Heart left ventricle (tissue), 16 donors: ENCODE data around the gene CUEDC2. TPM values are rescaled to one million over a fixed set of nuclear protein-coding genes. Genes with fewer than 3 reads are reported as not detected.

Source experiments
- ATAC-seq, 4 donors: fragments of 200-7000 bp; cut with Tn5 transposase; one replicate each; pipeline ENCODE4 v1.9.1; 2020 to 2022; ENCODE audit warnings: moderate library complexity in 4 of 4, mild to moderate bottlenecking in 3 of 4, moderate number of reproducible peaks in 1 of 4
- DNase-seq, 5 donors: peaks; one replicate each; pipeline ENCODE4 v3.0.0-alpha.2; 2020
- H3K27ac ChIP-seq, 12 donors: fragments of 200-600 bp; sonication (generic) in 4 of 12; one replicate each; pipeline versions ENCODE4 v1.5.0 to v1.8.0; 2016 to 2022; ENCODE audit warnings: mild to moderate bottlenecking in 2 of 12
- H3K27me3 ChIP-seq, 9 donors: fragments of 200-600 bp; sonication (generic) in 2 of 9; one replicate each; pipeline versions ENCODE4 v1.5.1 to v1.8.0; 2016 to 2022; ENCODE audit warnings: mild to moderate bottlenecking in 3 of 9
- H3K36me3 ChIP-seq, 9 donors: fragments of 200-600 bp; sonication (generic) in 2 of 9; one replicate each; pipeline versions ENCODE4 v1.5.0 to v1.8.0; 2018 to 2022; ENCODE audit warnings: mild to moderate bottlenecking in 2 of 9
- H3K4me1 ChIP-seq, 12 donors: fragments of 200-600 bp; sonication (generic) in 4 of 12; one replicate each; pipeline versions ENCODE4 v1.5.0 to v1.8.0; 2016 to 2022; ENCODE audit warnings: mild to moderate bottlenecking in 3 of 12
- H3K4me3 ChIP-seq, 12 donors: fragments of 200-600 bp; sonication (generic) in 4 of 12; one replicate each; pipeline versions ENCODE4 v1.5.0 to v1.8.0; 2017 to 2022; ENCODE audit warnings: mild to moderate bottlenecking in 9 of 12, moderate library complexity in 4 of 12
- H3K9me3 ChIP-seq, 12 donors: fragments of 200-600 bp; sonication (generic) in 4 of 12; one replicate each; pipeline versions ENCODE4 v1.5.0 to v1.8.0; 2016 to 2022; ENCODE audit warnings: mild to moderate bottlenecking in 1 of 12
- POLR2A ChIP-seq, 2 donors: fragments of 450-650 bp; IDR thresholded peaks; one replicate each; pipeline ENCODE4 v1.6.1; 2017; ENCODE audit warnings: antibody characterized with exemption in 2 of 2, mild to moderate bottlenecking in 2 of 2, moderate library complexity in 2 of 2
- whole genome bisulfite sequencing, 4 donors: extraction: QIAGEN DNeasy Blood & Tissue Kit in 2 of 4; methylation state at CpG; one replicate each; pipeline versions ENCODE4 v1.1.5 to v1.1.7; 2013 to 2018; 5-methylcytosine and 5-hydroxymethylcytosine counted together
- intact Hi-C, 10 donors: fragments of 100-400 bp; cut with DNase I; formaldehyde crosslinking; loops; one replicate each; pipeline versions ENCODE4 v1.11.1 to v1.14.2; 2022
- polyA plus RNA-seq, 2 donors: library from polyadenylated mRNA; stranded (reverse); fragments of 200-250 nt; gene quantifications; one replicate each; pipeline ENCODE4 v1.2.3, GENCODE V29; 2013
- total RNA-seq, 9 donors: library from RNA; depleted of rRNA in 2 of 9; stranded (reverse); fragments of >200 nt in 2 of 9; fragmentation: NEBNext Ultra II Directional in 3 of 9; extraction: Animal tissue kit (Norgen Biotek cat#: 25700) in 3 of 9; gene quantifications; one replicate each; pipeline versions ENCODE4 v1.1.0 to v1.2.4, GENCODE V29; 2016 to 2023
- TF ChIP-seq, protein P1 (sequence below), 12 donors: fragments of 200-600 bp; sonication (generic) in 4 of 12; IDR thresholded peaks; one replicate each; pipeline versions ENCODE4 v1.5.0 to v1.8.0; 2018 to 2022; ENCODE audit warnings: antibody characterized with exemption in 12 of 12, mild to moderate bottlenecking in 5 of 12
- donor health status: ischemic (EF 13 %, LVEDD 7.1; RV severe dilation, severe dysfunction).
- donor health status: healthy with polysubstance abuse.
- donor health status: DM: no; HTN: yes; CAD: no.
- donor health status: DM: no; HTN: no; CAD: no.
- donor health status: ischemic (EF 25% LVEDD 6.9; RV normal size, moderate dysfunction).
- donor health status: ischemic (EF 25% LVEDD 5.7; RV mildly dilated, moderate dysfunction).
- donor health status: healthy.
- donor health status: DM: yes; HTN: yes; CAD: no.
- donor health status: ischemic (EF 35%, LVEDD 5.7; RV mildly dilated, moderate dysfunction).
- donor health status: nonischemic (EF 11% LVEDD 7.7; RV severe dilation, severe dysfunction).
- donor health status: DM: yes; HTN: yes; CAD: no.
- donor health status: PGD.
- donor health status: ischemic (EF 29% LVEDD 5.4; RV normal size, mild dysfunction).
- donor health status: nonischemic (EF 23%, LVEDD 6.1; RV moderate dilation, normal function).

CUEDC2 gene
- total and polyA plus RNA-seq, 11 donors, result 62.0 to 107 (median 79.2) TPM

DNA sequence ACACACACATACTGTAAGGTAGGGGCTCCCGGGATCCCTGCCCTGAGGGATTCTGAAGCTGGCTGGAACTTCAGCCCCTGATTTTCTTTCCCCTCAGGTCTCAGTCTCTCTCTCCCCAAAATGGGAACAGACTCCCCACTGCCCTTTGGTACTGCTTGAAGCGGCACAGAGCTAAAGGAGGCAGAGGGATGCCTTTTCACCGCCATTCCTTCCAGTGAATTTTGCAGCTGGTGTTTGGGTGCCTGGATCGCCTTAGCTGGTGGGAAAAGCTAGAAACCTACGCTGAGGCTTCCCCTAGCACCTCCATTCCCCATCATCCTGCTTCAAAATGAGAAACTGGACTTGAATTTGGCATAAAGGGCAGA is 2.7 kb upstream of the CUEDC2 start:
- WGBS, 4 donors, result 29 to 45% (median 35%) methylated on average over 5 of the region's 5 CpGs
- H3K4me1 ChIP-seq, result peaks cover 0 to 64% (median 12%) of the 10 kb centered on the region in 12 donors
- ATAC-seq (no peak), DNase-seq (no peak)
- no peaks in the 10 kb centered on the region for H3K36me3 ChIP-seq
- intact Hi-C loops, result no loop called here
- H3K9me3 ChIP-seq, result no peaks in the 10 kb centered on the region
- H3K27me3 ChIP-seq, result peaks cover 0 to 12% (median 0%) of the 10 kb centered on the region in 9 donors
- peak overlapping the region in 5 of 12 donors; percentile 0 to 57 (median 37) for H3K4me3 ChIP-seq
- TF ChIP-seq, protein P1, sequence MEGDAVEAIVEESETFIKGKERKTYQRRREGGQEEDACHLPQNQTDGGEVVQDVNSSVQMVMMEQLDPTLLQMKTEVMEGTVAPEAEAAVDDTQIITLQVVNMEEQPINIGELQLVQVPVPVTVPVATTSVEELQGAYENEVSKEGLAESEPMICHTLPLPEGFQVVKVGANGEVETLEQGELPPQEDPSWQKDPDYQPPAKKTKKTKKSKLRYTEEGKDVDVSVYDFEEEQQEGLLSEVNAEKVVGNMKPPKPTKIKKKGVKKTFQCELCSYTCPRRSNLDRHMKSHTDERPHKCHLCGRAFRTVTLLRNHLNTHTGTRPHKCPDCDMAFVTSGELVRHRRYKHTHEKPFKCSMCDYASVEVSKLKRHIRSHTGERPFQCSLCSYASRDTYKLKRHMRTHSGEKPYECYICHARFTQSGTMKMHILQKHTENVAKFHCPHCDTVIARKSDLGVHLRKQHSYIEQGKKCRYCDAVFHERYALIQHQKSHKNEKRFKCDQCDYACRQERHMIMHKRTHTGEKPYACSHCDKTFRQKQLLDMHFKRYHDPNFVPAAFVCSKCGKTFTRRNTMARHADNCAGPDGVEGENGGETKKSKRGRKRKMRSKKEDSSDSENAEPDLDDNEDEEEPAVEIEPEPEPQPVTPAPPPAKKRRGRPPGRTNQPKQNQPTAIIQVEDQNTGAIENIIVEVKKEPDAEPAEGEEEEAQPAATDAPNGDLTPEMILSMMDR (IDR thresholded peaks at IDR 0.05), result no peak
- TF ChIP-seq POLR2A (IDR thresholded peaks at IDR 0.05), result no peak
- peak overlapping the region in 4 of 12 donors; percentile 6 to 89 (median 33) for H3K27ac ChIP-seq

DNA sequence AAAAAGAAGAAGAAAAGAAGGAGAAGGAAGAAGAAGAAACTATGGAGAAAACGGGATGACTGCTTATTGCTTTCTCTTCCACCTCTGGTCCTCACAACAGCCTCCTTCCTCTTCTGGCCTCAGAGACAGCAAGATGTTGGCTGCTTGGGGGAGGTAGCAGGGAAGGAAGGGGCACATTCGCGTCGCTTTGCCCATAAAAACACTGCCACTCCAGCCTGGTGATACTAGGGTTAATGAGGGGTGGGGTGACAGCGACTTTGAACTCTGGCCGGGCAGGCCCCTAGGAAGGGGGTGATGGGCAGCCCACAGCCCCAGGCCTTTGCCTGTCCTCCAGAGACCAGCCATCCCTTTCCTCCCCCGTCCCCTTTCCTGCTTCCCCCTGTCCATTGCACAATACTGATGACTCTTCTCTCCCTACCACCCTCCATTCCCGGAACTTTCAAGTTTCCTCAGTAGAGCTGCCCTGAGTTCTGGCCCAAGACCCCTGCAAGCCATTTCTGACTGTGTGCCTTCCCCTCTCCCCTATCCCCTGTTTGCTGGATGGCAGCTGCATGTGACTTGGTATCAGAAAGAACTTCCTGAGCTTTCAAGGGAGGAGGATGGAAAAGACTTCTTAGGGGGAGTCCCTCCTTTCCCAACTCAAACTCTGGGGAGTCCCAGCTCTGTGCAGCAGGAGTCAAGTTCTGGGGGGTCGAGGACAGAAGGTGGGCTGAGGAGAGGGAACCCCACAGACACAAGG is 2.2 kb upstream of the CUEDC2 start:
- Histone ChIP-seq H3K36me3 (no peaks in the 10 kb centered on the region), H3K4me3 (peak overlapping the region in 1 of 12 donors; percentile 57), H3K27me3 (peaks cover 0 to 12% (median 0%) of the 10 kb centered on the region in 9 donors), H3K27ac (peak overlapping the region in 4 of 12 donors; percentile 6 to 89 (median 33)), H3K9me3 (no peaks in the 10 kb centered on the region), H3K4me1 (peaks cover 0 to 64% (median 12%) of the 10 kb centered on the region in 12 donors)
- ATAC-seq (peak in 1 of 4 donors; percentile 30), DNase-seq (no peak)
- WGBS, 4 donors, result 18 to 28% (median 26%) methylated on average over 9 of the region's 9 CpGs
- TF ChIP-seq, protein P1 (IDR thresholded peaks at IDR 0.05), result no peak
- TF ChIP-seq POLR2A (IDR thresholded peaks at IDR 0.05), result no peak
- intact Hi-C loops, result no loop called here

DNA sequence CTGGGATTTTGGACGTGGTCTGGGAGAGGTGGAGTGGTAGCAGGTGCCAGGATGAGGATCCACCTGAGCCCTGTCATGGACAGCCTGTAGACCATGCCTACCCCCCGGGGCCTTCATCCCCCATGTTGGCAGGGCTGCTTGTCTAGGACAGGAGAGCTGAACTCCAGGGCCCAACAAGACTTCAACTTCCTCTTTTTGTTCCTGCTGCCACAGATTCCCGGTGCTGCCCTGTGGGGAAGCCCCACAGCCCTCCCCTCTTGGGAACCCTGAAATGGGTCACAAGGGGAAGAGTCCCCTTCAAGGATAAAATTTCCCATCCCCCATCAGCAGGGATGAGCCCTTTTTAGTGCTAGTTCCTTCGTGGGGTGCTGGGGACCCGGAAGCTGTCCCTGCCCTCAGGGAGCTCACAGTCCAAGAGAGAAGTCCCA is 1.3 kb upstream of the CUEDC2 start:
- Histone ChIP-seq H3K36me3 (no peaks in the 10 kb centered on the region), H3K4me3 (peak overlapping the region in 1 of 12 donors; percentile 96), H3K9me3 (no peaks in the 10 kb centered on the region), H3K4me1 (peaks cover 0 to 64% (median 12%) of the 10 kb centered on the region in 12 donors), H3K27ac (peak overlapping the region in 1 of 12 donors; percentile 89), H3K27me3 (peaks cover 0 to 12% (median 0%) of the 10 kb centered on the region in 9 donors)
- no peak for ATAC-seq
- no peak for TF ChIP-seq POLR2A (IDR thresholded peaks at IDR 0.05)
- TF ChIP-seq, protein P1 (IDR thresholded peaks at IDR 0.05), result no peak
- intact Hi-C loops, result loop anchor here in 1 of 10 donors (2.0 kb wide), 1 partner anchor 69 kb away; the partner anchor contains the start of genes ACTR1A and SUFU
- no peak for DNase-seq
- 53 to 60% (median 54%) methylated on average over 5 of the region's 5 CpGs for WGBS, 4 donors

DNA sequence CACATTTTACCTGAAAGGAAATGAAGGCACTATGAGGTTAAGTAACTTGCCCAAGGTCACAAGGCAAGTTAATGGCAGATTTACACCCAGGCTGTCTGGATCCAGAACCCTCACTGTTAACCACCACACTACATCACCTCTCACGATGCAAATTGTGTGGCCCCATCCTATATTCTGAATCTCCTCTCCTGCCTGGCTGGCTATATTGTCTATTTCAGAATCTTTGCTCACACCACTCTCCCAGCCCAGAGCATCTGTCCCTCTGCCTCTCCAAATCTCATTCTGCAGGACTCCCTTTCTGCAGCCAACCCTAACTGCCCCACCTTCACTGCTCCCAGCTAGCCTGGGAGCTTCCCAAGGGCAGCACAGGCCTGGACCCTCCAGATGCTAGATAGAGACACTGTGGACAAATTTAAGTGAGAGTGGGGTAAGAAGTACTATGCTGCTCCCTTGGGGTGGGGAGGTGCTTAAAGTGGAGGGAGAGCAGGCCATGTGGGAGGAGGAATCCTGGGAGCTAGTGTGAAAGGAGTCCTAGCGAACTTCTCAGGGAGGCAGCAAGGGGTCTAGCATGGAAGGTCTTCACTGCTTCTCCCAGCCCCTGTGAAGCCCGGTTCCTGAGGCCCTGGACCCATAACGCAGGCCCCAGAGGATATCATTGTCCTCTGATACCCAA is 786 bp downstream of the CUEDC2 start:
- H3K9me3 ChIP-seq, result no peaks in the 10 kb centered on the region
- H3K27ac ChIP-seq, result peak overlapping the region; percentile 43 to 91 (median 88)
- H3K4me3 ChIP-seq, result peak overlapping the region; percentile 67 to 99 (median 91)
- ATAC-seq (peak; percentile 1 to 11 (median 6)), DNase-seq (no peak)
- H3K36me3 ChIP-seq, result no peaks in the 10 kb centered on the region
- WGBS, 4 donors, result 19 to 48% (median 25%) methylated on average over 2 to 4 of the region's 4 CpGs
- intact Hi-C loops, result loop anchor here in 1 of 10 donors (1.0 to 2.0 kb wide), 2 partner anchors 9 to 71 kb away; partner anchors contain the start of genes ACTR1A and SUFU
- peaks cover 0 to 48% (median 12%) of the 10 kb centered on the region in 12 donors for H3K4me1 ChIP-seq
- no peak for TF ChIP-seq POLR2A (IDR thresholded peaks at IDR 0.05)
- TF ChIP-seq, protein P1 (IDR thresholded peaks at IDR 0.05), result no peak
- peaks cover 0 to 12% (median 0%) of the 10 kb centered on the region in 9 donors for H3K27me3 ChIP-seq
